MM.1S (cell line): ENCODE measurements around the gene ZNF444.

ENCODE experiments used
- DNase-seq: peaks from one replicate; pipeline ENCODE4 v3.0.0-alpha.2; 2015
- H2AFZ ChIP-seq: fragments of 300-600 bp; sonication (generic); 2 replicates; pipeline ENCODE4 v1.6.0; 2016; ENCODE audit warnings: antibody characterized with exemption, low read length
- H3F3A ChIP-seq: fragments of 300-600 bp; sonication (generic); 2 replicates; pipeline ENCODE4 v1.6.1; 2016; ENCODE audit warnings: mild to moderate bottlenecking, antibody characterized with exemption, low read length, moderate library complexity, mixed read lengths; ENCODE audit not compliant: insufficient read depth
- H3K27ac ChIP-seq: fragments of 300-600 bp; sonication (generic); 2 replicates; pipeline ENCODE4 v1.5.1; 2016; ENCODE audit warnings: mild to moderate bottlenecking, low read length
- H3K27me3 ChIP-seq: fragments of 300-600 bp; sonication (generic); replicated peaks from 2 replicates; pipeline ENCODE4 v1.6.0; 2016; ENCODE audit warnings: low read length; ENCODE audit not compliant: insufficient read depth
- H3K36me3 ChIP-seq: fragments of 300-600 bp; sonication (generic); replicated peaks from 2 replicates; pipeline ENCODE4 v1.6.1; 2016; ENCODE audit warnings: mild to moderate bottlenecking, low read length, mixed read lengths; ENCODE audit not compliant: insufficient read depth
- H3K4me1 ChIP-seq: fragments of 300-600 bp; sonication (generic); 2 replicates; pipeline ENCODE4 v1.6.1; 2016; ENCODE audit warnings: low read length, mixed read lengths
- H3K4me2 ChIP-seq: fragments of 300-600 bp; sonication (generic); 2 replicates; pipeline ENCODE4 v1.6.0; 2016; ENCODE audit warnings: low read depth, low read length
- H3K4me3 ChIP-seq: fragments of 300-600 bp; sonication (generic); 2 replicates; pipeline ENCODE4 v1.5.1; 2016; ENCODE audit warnings: low read length, mixed read lengths
- H3K79me2 ChIP-seq: fragments of 300-600 bp; sonication (generic); 2 replicates; pipeline ENCODE4 v1.6.1; 2016; ENCODE audit warnings: mixed run types, low read length, mixed read lengths
- H3K9ac ChIP-seq: fragments of 300-600 bp; sonication (generic); 2 replicates; pipeline ENCODE4 v1.6.1; 2016; ENCODE audit warnings: low read length, mixed read lengths
- H3K9me2 ChIP-seq: fragments of 300-600 bp; sonication (generic); replicated peaks from 2 replicates; pipeline ENCODE4 v1.6.1; 2016; ENCODE audit warnings: mild to moderate bottlenecking, low read length, mixed read lengths; ENCODE audit not compliant: insufficient read depth
- H3K9me3 ChIP-seq: fragments of 300-600 bp; sonication (generic); replicated peaks from 2 replicates; pipeline ENCODE4 v1.6.1; 2016; ENCODE audit warnings: mild to moderate bottlenecking, low read length, mixed read lengths; ENCODE audit not compliant: insufficient read depth
- H4K20me1 ChIP-seq: fragments of 300-600 bp; sonication (generic); 2 replicates; pipeline ENCODE4 v1.6.1; 2016; ENCODE audit warnings: mild to moderate bottlenecking, low read length, moderate library complexity, mixed read lengths; ENCODE audit not compliant: insufficient read depth
- EZH2 ChIP-seq: fragments of 300-600 bp; sonication (generic); optimal IDR thresholded peaks from 2 replicates; pipeline ENCODE3; 2017; ENCODE audit warnings: low read depth, mild to moderate bottlenecking, antibody characterized with exemption, low read length, mixed read lengths
- EZH2phosphoT487 ChIP-seq: fragments of 300-600 bp; sonication (generic); IDR thresholded peaks from 2 replicates; pipeline ENCODE4 v1.6.1; 2018; ENCODE audit warnings: antibody characterized with exemption, low read length
- TF ChIP-seq, protein P1 (sequence below): fragments of 300-600 bp; sonication (generic); IDR thresholded peaks from 2 replicates; pipeline ENCODE4 v1.5.1; 2016; ENCODE audit warnings: antibody characterized with exemption, low read length, mixed read lengths

Gene ZNF444

DNA sequence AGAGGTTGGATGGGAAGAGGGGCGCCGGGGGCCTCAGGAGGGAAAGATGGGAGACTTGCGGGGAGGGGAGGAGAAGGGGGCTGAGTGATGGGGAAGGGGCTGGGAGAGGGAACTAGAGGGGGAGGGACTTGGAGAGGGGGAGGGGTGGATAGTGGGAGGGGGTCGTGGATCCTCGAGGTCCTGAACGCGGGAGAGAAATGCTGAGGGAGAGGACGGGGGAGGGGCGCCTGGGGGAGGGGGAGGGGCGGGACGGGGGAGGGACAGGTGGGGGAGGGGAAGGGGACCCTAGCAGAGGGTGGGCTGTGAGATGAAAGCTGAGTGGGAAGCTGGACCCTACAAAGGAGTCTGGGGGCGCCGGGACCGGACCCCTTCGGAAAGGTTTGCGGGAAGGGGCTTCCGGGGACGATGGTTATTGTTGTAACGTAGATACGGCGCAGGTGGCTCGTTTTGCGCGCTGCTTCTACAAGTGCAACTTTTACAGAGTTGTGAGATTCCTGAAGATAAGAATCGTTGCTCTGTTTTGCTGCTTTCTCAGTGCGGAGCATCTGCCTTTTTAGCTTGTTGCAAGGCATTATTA, 418 bp downstream of the ZNF444 start:
- Histone ChIP-seq H3K36me3 (no peaks in the 10 kb centered on the region), H3K27ac (no peak overlapping the region), H2AFZ (peak overlapping the region; percentile 71; the same call in 1 of the 2 replicates), H3K79me2 (peaks cover 27% of the 10 kb centered on the region), H3F3A (peaks cover 13% of the 10 kb centered on the region), H3K9ac (peak overlapping the region; percentile 65), H3K27me3 (no peaks in the 10 kb centered on the region), H3K9me2 (no peaks in the 10 kb centered on the region), H3K4me3 (peak overlapping the region; percentile 68), H3K9me3 (no peaks in the 10 kb centered on the region), H3K4me2 (peak overlapping the region; percentile 43; the same call in 1 of the 2 replicates), H4K20me1 (no peaks in the 10 kb centered on the region), H3K4me1 (peaks cover 16% of the 10 kb centered on the region)
- DNase-seq: no peak
- TF ChIP-seq EZH2: no peak
- TF ChIP-seq, protein P1, sequence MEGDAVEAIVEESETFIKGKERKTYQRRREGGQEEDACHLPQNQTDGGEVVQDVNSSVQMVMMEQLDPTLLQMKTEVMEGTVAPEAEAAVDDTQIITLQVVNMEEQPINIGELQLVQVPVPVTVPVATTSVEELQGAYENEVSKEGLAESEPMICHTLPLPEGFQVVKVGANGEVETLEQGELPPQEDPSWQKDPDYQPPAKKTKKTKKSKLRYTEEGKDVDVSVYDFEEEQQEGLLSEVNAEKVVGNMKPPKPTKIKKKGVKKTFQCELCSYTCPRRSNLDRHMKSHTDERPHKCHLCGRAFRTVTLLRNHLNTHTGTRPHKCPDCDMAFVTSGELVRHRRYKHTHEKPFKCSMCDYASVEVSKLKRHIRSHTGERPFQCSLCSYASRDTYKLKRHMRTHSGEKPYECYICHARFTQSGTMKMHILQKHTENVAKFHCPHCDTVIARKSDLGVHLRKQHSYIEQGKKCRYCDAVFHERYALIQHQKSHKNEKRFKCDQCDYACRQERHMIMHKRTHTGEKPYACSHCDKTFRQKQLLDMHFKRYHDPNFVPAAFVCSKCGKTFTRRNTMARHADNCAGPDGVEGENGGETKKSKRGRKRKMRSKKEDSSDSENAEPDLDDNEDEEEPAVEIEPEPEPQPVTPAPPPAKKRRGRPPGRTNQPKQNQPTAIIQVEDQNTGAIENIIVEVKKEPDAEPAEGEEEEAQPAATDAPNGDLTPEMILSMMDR: no peak

- Histone ChIP-seq H3K79me2 (peaks cover 27% of the 10 kb centered on the region), H3K9me2 (no peaks in the 10 kb centered on the region), H3K9me3 (no peaks in the 10 kb centered on the region), H3K36me3 (no peaks in the 10 kb centered on the region), H3K4me1 (peaks cover 14% of the 10 kb centered on the region), H3F3A (peaks cover 12% of the 10 kb centered on the region), H3K9ac (no peak overlapping the region), H3K27ac (no peak overlapping the region), H3K4me3 (peak overlapping the region; percentile 43; the same call in 1 of the 2 replicates), H3K27me3 (no peaks in the 10 kb centered on the region), H2AFZ (no peak overlapping the region), H4K20me1 (no peaks in the 10 kb centered on the region), H3K4me2 (peak overlapping the region; percentile 43; the same call in 1 of the 2 replicates)
- TF ChIP-seq, protein P1: no peak
- no peak for TF ChIP-seq EZH2
- no peak for TF ChIP-seq EZH2phosphoT487
- no peak for DNase-seq
Measured at GRCh38 chr19:56142087-56142787, 1.1 kb downstream of the ZNF444 start.

GRCh38 chr19:56142897-56143434, 1.9 kb downstream of the ZNF444 start:
- H3K4me1 ChIP-seq: peaks cover 10% of the 10 kb centered on the region; the same call in 1 of the 2 replicates
- H3K9me2 ChIP-seq: no peaks in the 10 kb centered on the region
- H3K4me2 ChIP-seq: no peak overlapping the region
- peaks cover 27% of the 10 kb centered on the region for H3K79me2 ChIP-seq
- no peak overlapping the region for H3K4me3 ChIP-seq
- H3K9ac ChIP-seq: no peak overlapping the region
- H4K20me1 ChIP-seq: no peaks in the 10 kb centered on the region
- no peaks in the 10 kb centered on the region for H3K36me3 ChIP-seq
- no peaks in the 10 kb centered on the region for H3K9me3 ChIP-seq
- TF ChIP-seq, protein P1: no peak
- TF ChIP-seq EZH2 (no peak), EZH2phosphoT487 (no peak)
- no peak for DNase-seq
- H2AFZ ChIP-seq: no peak overlapping the region
- peaks cover 8% of the 10 kb centered on the region; the same call in 1 of the 2 replicates for H3F3A ChIP-seq
- H3K27ac ChIP-seq: no peak overlapping the region
- H3K27me3 ChIP-seq: no peaks in the 10 kb centered on the region
